Measurements from ENCODE around the gene WNT11.

GRCh38 chr11:76229690-76230240 is 23.5 kb upstream of the WNT11 start:
- no peak for TF ChIP-seq CTCF (IDR thresholded peaks at IDR 0.05)
- TF ChIP-seq POLR2A (IDR thresholded peaks at IDR 0.05): no peak
